GM18508 (cell line): ENCODE results near the gene DNALI1.
"Not testable (repeated sequence)": the region's sequence is repeated elsewhere in the genome, so short reads cannot be mapped to it uniquely, and the experiment has no call there.

ENCODE experiments used
- ATAC-seq: cut with Tn5 transposase; IDR thresholded peaks from one replicate; pipeline ENCODE4 v1.9.1; 2021; ENCODE audit warnings: moderate number of reproducible peaks; ENCODE audit not compliant: insufficient read depth, unreplicated experiment

The DNALI1 gene

GRCh38 chr1:37553927-37554808 is 2.6 kb upstream of the DNALI1 start, which contains the start of gene SNIP1:
Gene SNIP1 (minus strand): TSS chr1:37554293. CDS start chr1:37554229, 64 bp downstream.
- ATAC-seq, result no peak

- no peak for ATAC-seq
Measured at GRCh38 chr1:37557402-37557801, 662 bp downstream of the DNALI1 start.

GRCh38 chr1:37558411-37558810 is 1.7 kb downstream of the DNALI1 start:
- ATAC-seq, result no peak

- ATAC-seq, result no peak
Measured at GRCh38 chr1:37559080-37559479, 2.3 kb downstream of the DNALI1 start.

- ATAC-seq, result not testable (repeated sequence)
Measured at GRCh38 chr1:37559957-37560379, 3.2 kb downstream of the DNALI1 start.

- no peak for ATAC-seq
Measured at GRCh38 chr1:37560401-37561132, 3.8 kb downstream of the DNALI1 start.

GRCh38 chr1:37561133-37562132 is 4.7 kb downstream of the DNALI1 start:
- no peak for ATAC-seq

GRCh38 chr1:37562984-37563383 is 6.2 kb downstream of the DNALI1 start:
- no peak for ATAC-seq

- no peak for ATAC-seq
Measured at GRCh38 chr1:37564892-37565291, 8.2 kb downstream of the DNALI1 start.

- ATAC-seq, result no peak
Measured at GRCh38 chr1:37567023-37567422, 10.3 kb downstream of the DNALI1 start.

- ATAC-seq, result no peak
Measured at GRCh38 chr1:37570528-37571334, 14.0 kb downstream of the DNALI1 start.

- ATAC-seq, result no peak
Measured at GRCh38 chr1:37574834-37575480, 18.2 kb downstream of the DNALI1 start.

GRCh38 chr1:37575692-37576091 is 19.0 kb downstream of the DNALI1 start:
- ATAC-seq, result no peak

- ATAC-seq, result not testable (repeated sequence)
Measured at GRCh38 chr1:37584544-37584943, 27.8 kb downstream of the DNALI1 start.

- ATAC-seq, result no peak
Measured at GRCh38 chr1:37588939-37589338, 32.2 kb downstream of the DNALI1 start.

GRCh38 chr1:37593726-37594125 is 37.0 kb downstream of the DNALI1 start:
- no peak for ATAC-seq

GRCh38 chr1:37595440-37596181 is 38.9 kb downstream of the DNALI1 start, which contains the start of gene GNL2:
Gene GNL2 (minus strand): TSS chr1:37595937. CDS start chr1:37595822, 115 bp downstream.
- peak; percentile 67 for ATAC-seq

GRCh38 chr1:37596182-37596667 is 39.5 kb downstream of the DNALI1 start:
- no peak for ATAC-seq
